HUES6 (cell line): ENCODE measurements around the gene RNPC3.

Experiments used
- H3K27ac ChIP-seq: 2 replicates; pipeline ENCODE4 v1.7.0; 2013; ENCODE audit warnings: low read depth, mild to moderate bottlenecking, low read length, inconsistent platforms
- H3K27me3 ChIP-seq: 2 replicates; pipeline ENCODE4 v1.6.1; 2013; ENCODE audit warnings: low read length; ENCODE audit not compliant: control insufficient read depth, insufficient read depth
- H3K36me3 ChIP-seq: 2 replicates; pipeline ENCODE4 v1.6.1; 2013; ENCODE audit warnings: low read length; ENCODE audit not compliant: control insufficient read depth, insufficient read depth
- H3K4me1 ChIP-seq: 2 replicates; pipeline ENCODE4 v1.6.1; 2013; ENCODE audit warnings: low read length; ENCODE audit not compliant: control insufficient read depth, insufficient read depth
- H3K4me3 ChIP-seq: 2 replicates; pipeline ENCODE4 v1.5.1; 2013; ENCODE audit warnings: low read depth, low read length
- H3K9ac ChIP-seq: one replicate; pipeline ENCODE4 v1.6.1; 2013; ENCODE audit warnings: mild to moderate bottlenecking, low read length
- H3K9me3 ChIP-seq: 2 replicates; pipeline ENCODE4 v1.6.1; 2013; ENCODE audit warnings: low read depth, low read length; ENCODE audit not compliant: control insufficient read depth, insufficient read depth

RNPC3 gene, protein sequence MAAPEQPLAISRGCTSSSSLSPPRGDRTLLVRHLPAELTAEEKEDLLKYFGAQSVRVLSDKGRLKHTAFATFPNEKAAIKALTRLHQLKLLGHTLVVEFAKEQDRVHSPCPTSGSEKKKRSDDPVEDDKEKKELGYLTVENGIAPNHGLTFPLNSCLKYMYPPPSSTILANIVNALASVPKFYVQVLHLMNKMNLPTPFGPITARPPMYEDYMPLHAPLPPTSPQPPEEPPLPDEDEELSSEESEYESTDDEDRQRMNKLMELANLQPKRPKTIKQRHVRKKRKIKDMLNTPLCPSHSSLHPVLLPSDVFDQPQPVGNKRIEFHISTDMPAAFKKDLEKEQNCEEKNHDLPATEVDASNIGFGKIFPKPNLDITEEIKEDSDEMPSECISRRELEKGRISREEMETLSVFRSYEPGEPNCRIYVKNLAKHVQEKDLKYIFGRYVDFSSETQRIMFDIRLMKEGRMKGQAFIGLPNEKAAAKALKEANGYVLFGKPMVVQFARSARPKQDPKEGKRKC

DNA sequence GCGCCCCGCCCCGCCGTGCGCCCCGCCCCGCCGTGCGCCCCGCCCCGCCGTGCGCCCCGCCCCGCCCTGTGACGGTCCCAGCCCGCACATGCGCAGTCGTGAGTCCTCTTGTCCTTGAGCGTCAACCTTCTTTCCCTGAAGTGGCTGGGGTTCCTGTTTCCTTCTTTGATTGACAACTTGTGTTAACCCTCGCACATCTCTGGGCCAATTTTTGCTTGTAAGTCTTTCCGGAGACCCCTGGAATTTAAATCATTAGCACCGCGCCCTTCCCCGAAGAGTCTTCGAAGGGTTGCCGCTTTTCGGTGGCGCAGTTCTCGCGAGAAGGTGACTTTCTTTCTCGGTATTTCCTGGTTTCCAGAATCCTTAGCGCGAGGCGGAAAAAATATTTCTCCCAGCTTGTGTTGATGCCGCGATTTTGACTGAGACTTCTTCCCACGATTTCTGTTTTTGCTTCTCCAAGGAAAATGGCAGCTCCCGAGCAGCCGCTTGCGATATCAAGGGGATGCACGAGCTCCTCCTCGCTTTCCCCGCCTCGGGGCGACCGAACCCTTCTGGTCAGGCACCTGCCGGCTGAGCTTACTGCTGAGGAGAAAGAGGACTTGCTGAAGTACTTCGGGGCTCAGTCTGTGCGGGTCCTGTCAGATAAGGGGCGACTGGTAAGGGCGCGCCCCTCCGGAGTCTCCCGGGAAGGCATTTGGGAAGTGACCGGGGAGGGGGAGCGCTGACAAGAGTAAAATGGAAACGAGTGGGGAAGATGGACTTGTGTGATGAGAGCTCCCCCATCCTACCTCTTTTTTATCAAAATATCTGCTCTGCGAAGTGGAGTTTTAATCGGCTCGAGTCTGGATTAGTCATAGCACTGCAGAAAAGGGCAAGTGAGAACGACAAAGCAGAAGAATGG is at the start of gene RNPC3:
Gene RNPC3, plus strand, starts transcription at position 93 of the 901 bp plus-strand sequence. Its CDS starts 372 bp downstream, at position 465.
- Histone ChIP-seq H3K27me3 (no peaks in the 10 kb centered on the region), H3K36me3 (peaks cover 10% of the 10 kb centered on the region), H3K4me3 (peak within 1 kb of the TSS; percentile 68), H3K4me1 (peaks cover 8% of the 10 kb centered on the region; the same call in 1 of the 2 replicates), H3K9me3 (0 out of 2 replicates have a peak, but pooled peaks cover 3% of the 10 kb centered on the region), H3K27ac (peak within 1 kb of the TSS; percentile 64), H3K9ac (peak within 1 kb of the TSS; percentile 93)

DNA sequence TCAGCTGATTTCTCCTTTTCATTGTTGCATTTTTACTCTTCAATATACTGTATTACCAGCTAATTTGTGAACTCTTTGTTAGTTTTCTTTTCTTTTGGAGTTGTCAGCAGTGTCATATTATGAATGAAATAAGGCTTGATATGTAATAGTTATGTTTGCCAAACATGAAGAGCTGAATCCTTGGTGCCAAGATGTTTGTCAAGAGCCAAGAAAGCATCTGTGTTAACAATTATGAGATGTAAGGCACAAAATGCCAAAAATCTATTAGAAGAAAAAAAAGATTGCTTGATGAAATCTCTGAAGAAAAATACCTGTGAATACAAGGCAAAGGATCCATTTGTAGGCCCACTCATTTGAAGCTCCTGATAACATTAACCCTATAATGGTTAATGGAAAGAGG is 48.4 kb upstream of the RNPC3 start:
- H3K9ac ChIP-seq: no peak overlapping the region
- no peaks in the 10 kb centered on the region for H3K27me3 ChIP-seq
- H3K4me1 ChIP-seq: no peaks in the 10 kb centered on the region
- no peaks in the 10 kb centered on the region for H3K9me3 ChIP-seq
- H3K27ac ChIP-seq: no peak overlapping the region
- H3K4me3 ChIP-seq: no peak overlapping the region
- no peaks in the 10 kb centered on the region for H3K36me3 ChIP-seq

DNA sequence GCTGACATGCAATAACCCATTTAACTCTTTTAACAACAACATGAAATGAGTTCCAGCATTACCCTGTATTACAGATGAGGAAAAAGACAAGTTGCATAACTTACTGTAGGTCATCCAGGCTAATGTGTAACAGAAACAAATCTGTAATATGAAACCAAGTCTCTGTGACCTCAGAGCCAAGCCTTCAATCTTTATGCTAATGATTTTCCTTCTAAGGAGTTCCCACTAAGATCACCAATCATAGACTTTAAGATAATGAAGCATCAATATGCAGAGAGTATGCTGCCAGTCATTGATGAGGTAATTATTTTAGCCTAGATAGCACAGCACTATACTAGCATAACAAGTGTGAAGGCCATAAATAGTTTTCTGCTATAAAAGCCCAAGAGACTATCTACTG is 35.6 kb upstream of the RNPC3 start:
- no peaks in the 10 kb centered on the region for H3K36me3 ChIP-seq
- no peak overlapping the region for H3K27ac ChIP-seq
- no peaks in the 10 kb centered on the region for H3K9me3 ChIP-seq
- H3K4me3 ChIP-seq: no peak overlapping the region
- H3K4me1 ChIP-seq: peaks cover 5% of the 10 kb centered on the region; the same call in 1 of the 2 replicates
- no peak overlapping the region for H3K9ac ChIP-seq
- no peaks in the 10 kb centered on the region for H3K27me3 ChIP-seq

DNA sequence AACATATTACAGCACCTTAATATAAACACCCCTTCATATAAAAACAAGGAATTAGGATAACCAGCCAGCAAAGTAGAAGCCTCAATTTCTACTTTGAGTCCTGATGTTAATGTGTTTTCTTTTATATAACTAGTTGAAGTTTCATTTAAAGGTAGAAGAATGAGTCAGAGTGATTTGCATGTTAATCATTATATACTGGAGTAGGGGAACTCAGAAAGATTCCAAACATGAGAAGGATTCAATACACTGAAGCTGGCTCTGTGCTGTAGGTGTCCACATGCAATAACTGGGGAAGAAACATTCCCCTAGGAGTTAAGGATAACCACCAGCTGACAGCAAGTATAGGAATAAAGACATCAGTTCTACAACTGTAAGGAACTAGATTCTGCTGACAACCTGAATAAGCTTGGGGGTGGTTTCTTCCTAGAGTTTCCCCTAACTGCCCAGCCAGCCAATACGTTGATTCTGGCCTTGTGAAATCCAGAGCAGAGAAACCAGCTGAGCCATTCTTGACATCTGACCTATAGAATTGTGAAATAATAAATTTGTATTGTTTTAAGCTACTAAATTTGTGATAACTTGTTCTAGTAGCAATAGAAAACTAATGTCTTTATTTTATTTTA is 33.4 kb upstream of the RNPC3 start:
- Histone ChIP-seq H3K9ac (no peak overlapping the region), H3K27ac (no peak overlapping the region), H3K36me3 (no peaks in the 10 kb centered on the region), H3K4me1 (peaks cover 5% of the 10 kb centered on the region; the same call in 1 of the 2 replicates), H3K27me3 (no peaks in the 10 kb centered on the region), H3K9me3 (no peaks in the 10 kb centered on the region), H3K4me3 (no peak overlapping the region)

DNA sequence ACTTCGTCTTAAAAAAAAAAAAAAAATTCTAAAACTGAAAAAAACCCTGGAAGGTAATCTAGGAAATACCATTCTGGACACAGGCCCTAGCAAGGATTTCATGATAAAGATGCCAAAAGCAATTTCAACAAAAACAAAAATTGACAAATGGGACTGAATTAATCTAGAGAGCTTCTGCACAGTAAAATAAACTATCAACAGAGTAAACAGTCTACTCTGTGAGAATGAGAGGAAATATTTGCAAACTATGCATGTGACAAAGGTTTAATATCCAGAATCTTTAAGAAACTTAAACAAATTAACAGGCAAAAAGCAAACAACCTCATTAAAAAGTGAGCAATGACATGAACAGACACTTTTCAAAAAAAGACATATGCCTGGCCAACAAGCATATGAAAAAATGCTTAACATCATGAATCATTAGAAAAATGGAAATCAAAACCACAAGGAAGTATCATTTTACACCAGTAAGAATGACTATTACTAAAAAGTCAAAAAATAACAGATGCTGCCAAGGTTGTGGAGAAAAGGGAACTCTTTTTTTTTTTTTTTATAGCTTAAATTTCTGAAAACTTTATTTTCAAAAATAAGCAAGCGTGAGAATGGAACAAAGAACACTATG is 29.4 kb upstream of the RNPC3 start:
- H3K9me3 ChIP-seq: no peaks in the 10 kb centered on the region
- no peaks in the 10 kb centered on the region for H3K27me3 ChIP-seq
- H3K9ac ChIP-seq: no peak overlapping the region
- H3K4me3 ChIP-seq: no peak overlapping the region
- H3K27ac ChIP-seq: no peak overlapping the region
- H3K4me1 ChIP-seq: no peaks in the 10 kb centered on the region
- no peaks in the 10 kb centered on the region for H3K36me3 ChIP-seq

DNA sequence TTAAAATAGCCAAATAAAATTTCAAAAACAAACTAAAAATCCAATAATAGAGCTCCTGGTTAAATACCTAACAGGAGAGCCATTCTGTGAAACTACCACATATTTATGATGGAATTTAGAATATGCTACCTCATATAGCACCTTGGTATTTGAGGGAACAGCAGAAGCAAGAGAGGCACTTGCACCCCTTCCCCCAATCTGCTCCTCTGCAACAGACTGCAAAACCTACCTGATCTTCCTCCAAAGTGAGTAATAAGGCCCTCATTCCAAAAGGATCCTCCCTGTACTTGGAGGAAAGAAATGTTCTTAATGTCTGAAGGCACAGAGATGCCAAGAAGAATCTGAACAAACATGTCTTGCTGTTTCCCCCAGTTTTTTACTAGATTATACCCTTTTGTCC is 28.1 kb upstream of the RNPC3 start:
- H3K27ac ChIP-seq: no peak overlapping the region
- H3K9me3 ChIP-seq: no peaks in the 10 kb centered on the region
- no peaks in the 10 kb centered on the region for H3K4me1 ChIP-seq
- no peaks in the 10 kb centered on the region for H3K27me3 ChIP-seq
- H3K4me3 ChIP-seq: no peak overlapping the region
- no peaks in the 10 kb centered on the region for H3K36me3 ChIP-seq
- no peak overlapping the region for H3K9ac ChIP-seq

DNA sequence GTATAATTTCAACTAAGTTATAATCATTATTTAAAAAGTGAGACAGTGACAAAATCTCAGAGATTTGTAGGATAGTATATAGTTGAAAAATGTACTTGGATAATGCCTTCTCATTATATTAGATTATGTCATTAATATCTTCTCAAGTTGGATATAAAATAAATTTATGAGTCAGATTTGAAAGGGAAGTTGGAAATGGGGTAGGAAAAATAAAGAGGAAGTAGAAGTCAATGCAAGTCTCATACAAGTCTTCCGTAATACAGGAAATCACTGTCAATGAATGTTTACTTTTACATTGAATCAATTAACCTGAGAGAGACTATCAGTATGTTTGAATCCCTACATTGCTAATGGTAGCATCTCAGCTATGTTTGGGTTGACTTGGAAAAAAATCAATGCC is 16.2 kb upstream of the RNPC3 start:
- H3K4me1 ChIP-seq: no peaks in the 10 kb centered on the region
- no peaks in the 10 kb centered on the region for H3K36me3 ChIP-seq
- no peaks in the 10 kb centered on the region for H3K9me3 ChIP-seq
- no peak overlapping the region for H3K9ac ChIP-seq
- no peak overlapping the region for H3K27ac ChIP-seq
- no peak overlapping the region for H3K4me3 ChIP-seq
- no peaks in the 10 kb centered on the region for H3K27me3 ChIP-seq

DNA sequence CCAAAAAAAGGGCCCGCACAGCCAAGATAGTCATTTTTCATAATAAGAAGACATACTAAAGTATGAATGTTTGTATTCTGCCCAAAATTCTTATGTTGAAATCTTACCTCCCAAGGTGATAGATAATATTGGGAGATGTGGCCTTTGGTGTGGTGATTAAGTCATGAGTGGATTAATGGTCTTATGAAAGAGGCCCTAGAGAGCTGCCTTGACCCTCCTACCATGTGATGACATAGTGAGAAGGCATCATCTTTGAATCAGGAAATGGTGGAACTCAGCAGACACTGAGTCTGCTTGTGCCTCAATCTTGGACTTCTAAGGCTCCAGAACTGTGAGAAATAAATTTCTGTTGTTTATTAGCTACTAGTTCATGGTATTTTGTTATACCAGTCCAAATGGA is 11.8 kb upstream of the RNPC3 start:
- no peaks in the 10 kb centered on the region for H3K9me3 ChIP-seq
- H3K4me3 ChIP-seq: no peak overlapping the region
- no peaks in the 10 kb centered on the region for H3K36me3 ChIP-seq
- no peak overlapping the region for H3K27ac ChIP-seq
- no peaks in the 10 kb centered on the region for H3K4me1 ChIP-seq
- H3K9ac ChIP-seq: no peak overlapping the region
- H3K27me3 ChIP-seq: no peaks in the 10 kb centered on the region

DNA sequence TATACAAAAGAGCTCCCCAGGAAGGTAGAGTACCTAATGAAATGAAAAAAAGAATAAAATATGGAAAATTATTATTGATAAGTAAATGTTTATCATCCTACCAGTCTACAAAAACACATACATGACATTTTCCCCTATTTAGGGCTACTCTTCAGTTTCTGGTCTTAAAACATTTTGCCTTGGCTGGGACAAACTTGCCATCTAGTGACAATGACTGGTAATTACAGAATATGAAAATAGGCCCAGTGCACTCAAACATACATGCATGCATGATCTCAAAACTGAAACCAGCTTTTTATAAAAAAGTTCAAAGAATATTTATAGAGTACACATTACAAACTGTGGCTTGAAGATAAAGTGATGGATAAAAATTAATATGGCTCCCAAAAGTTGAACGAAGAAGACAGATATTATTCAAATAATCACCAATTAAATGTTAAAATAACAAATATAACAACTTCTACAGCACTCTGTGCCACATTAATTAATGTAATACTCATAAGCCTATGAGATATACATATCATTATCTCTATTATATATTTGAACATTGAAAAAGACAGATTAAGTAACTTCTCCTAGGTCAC is 10.5 kb upstream of the RNPC3 start:
- Histone ChIP-seq H3K9ac (no peak overlapping the region), H3K27me3 (no peaks in the 10 kb centered on the region), H3K36me3 (no peaks in the 10 kb centered on the region), H3K4me1 (no peaks in the 10 kb centered on the region), H3K9me3 (no peaks in the 10 kb centered on the region), H3K27ac (no peak overlapping the region), H3K4me3 (no peak overlapping the region)

DNA sequence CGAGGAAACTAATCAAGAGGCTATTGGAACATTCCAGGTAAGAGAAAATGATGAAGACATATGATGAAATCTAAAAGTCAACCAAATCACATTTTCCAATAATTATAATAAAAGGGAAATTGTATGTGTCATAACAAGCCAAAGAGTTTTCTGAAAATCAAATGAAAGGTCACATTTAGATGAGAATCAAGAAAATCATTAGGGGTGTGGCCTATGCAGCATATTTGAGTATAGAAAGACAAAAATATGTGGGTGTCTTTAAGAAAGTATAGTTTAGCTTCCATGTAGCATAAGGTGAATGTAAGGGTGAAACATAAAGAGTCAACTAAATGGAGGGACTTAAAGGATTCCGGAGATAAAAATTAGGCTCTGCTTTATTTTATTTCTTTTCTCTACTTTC is 9.2 kb upstream of the RNPC3 start:
- H3K27me3 ChIP-seq: no peaks in the 10 kb centered on the region
- H3K4me1 ChIP-seq: no peaks in the 10 kb centered on the region
- H3K9me3 ChIP-seq: no peaks in the 10 kb centered on the region
- H3K27ac ChIP-seq: no peak overlapping the region
- H3K36me3 ChIP-seq: no peaks in the 10 kb centered on the region
- no peak overlapping the region for H3K4me3 ChIP-seq
- H3K9ac ChIP-seq: no peak overlapping the region
